HepG2 (cell line): ENCODE data around the gene CD244. TPM values are rescaled to one million over a fixed set of nuclear protein-coding genes. Genes with fewer than 3 reads are reported as not detected.

ENCODE experiments used
- ATAC-seq: fragments of 200-7000 bp; cut with Tn5 transposase; 3 replicates; pipeline ENCODE4 v1.9.1; 2020; ENCODE audit warnings: mild to moderate bottlenecking, moderate library complexity
- BruUV-seq: library from RNA; stranded (reverse); fragments of 400-500 nt; replicated peaks from 2 replicates; lab custom pipeline; 2021; lab: Mats Ljungman, UMichigan
- CTCF ChIA-PET: fragments of 300-600 bp; formaldehyde crosslinking; extraction: SDS; loops from one replicate; lab custom pipeline; 2021; ENCODE audit warnings: low total read pairs, inconsistent platforms, low intra/inter-chr PET ratio; lab: Yijun Ruan, JAX
- POLR2A ChIA-PET: fragments of 350-600 bp; sonication (Branson Sonifier 250); formaldehyde crosslinking; loops from one replicate; lab custom pipeline; 2020; ENCODE audit warnings: antibody characterized with exemption, inconsistent platforms; lab: Yijun Ruan, JAX
- DNase-seq: peaks from one replicate; pipeline ENCODE4 v3.0.0-alpha.2; 2015; ENCODE audit warnings: low spot score
- FAIRE-seq: peaks from 3 replicates; lab custom pipeline; 2011; peaks lifted over from hg19 to GRCh38; lab: Jason Lieb, UNC
- H2AFZ ChIP-seq: one replicate; pipeline ENCODE4 v1.6.1; 2011; ENCODE audit warnings: low read length, inconsistent platforms
- H3K27ac ChIP-seq: fragments of 300-600 bp; 3 replicates; pipeline ENCODE4 v1.8.0; 2011; ENCODE audit warnings: mixed run types, mild to moderate bottlenecking, mixed read lengths, low read length, inconsistent platforms; ENCODE audit not compliant: insufficient read depth; ENCODE audit errors: extremely low read length
- H3K27me3 ChIP-seq, 2 experiments: fragments of 200-600 bp in 1 of 2; 2 replicates in 1 of 2; 3 replicates in 1 of 2; pipeline versions ENCODE4 v1.6.0 to v1.8.0; 2011; ENCODE audit warnings: low read length in 2 of 2, mild to moderate bottlenecking in 2 of 2, moderate library complexity in 2 of 2, inconsistent platforms in 1 of 2; ENCODE audit not compliant: insufficient read depth in 2 of 2, control insufficient read depth in 1 of 2
- H3K36me3 ChIP-seq, 2 experiments: fragments of 200-600 bp in 1 of 2; replicated peaks in 1 of 2; 2 replicates in 1 of 2; 3 replicates in 1 of 2; pipeline versions ENCODE4 v1.5.1 to v1.8.0; 2011; ENCODE audit warnings: low read length in 2 of 2, inconsistent platforms in 1 of 2; ENCODE audit not compliant: insufficient read depth in 2 of 2, control insufficient read depth in 1 of 2
- H3K4me1 ChIP-seq: 2 replicates; pipeline ENCODE4 v1.5.1; 2012; ENCODE audit warnings: low read length, inconsistent platforms; ENCODE audit not compliant: insufficient read depth
- H3K4me2 ChIP-seq: 2 replicates; pipeline ENCODE4 v1.6.0; 2011; ENCODE audit warnings: low read depth, low read length, inconsistent platforms
- H3K4me3 ChIP-seq, 3 experiments: fragments of 200-600 bp in 1 of 3; sonication (generic), shearing (Covaris generic) in 1 of 3; replicated peaks in 1 of 3; 2 replicates each; pipeline ENCODE4 v1.5.1; 2011 to 2016; ENCODE audit warnings: low read length in 3 of 3, inconsistent platforms in 2 of 3, low read depth in 2 of 3, mild to moderate bottlenecking in 2 of 3, control low read depth in 1 of 3, mixed read lengths in 1 of 3; ENCODE audit not compliant: insufficient read depth in 1 of 3
- H3K79me2 ChIP-seq: one replicate; pipeline ENCODE4 v1.6.1; 2011; ENCODE audit warnings: low read length, inconsistent platforms; ENCODE audit not compliant: insufficient read depth
- H3K9ac ChIP-seq: 2 replicates; pipeline ENCODE4 v1.6.0; 2011; ENCODE audit warnings: mild to moderate bottlenecking, low read depth, low read length, inconsistent platforms; ENCODE audit not compliant: insufficient read depth
- H3K9me3 ChIP-seq: 2 replicates; pipeline ENCODE4 v1.5.1; 2012; ENCODE audit warnings: mild to moderate bottlenecking, low read length
- H4K20me1 ChIP-seq: 2 replicates; pipeline ENCODE4 v1.6.0; 2011; ENCODE audit warnings: inconsistent platforms, mild to moderate bottlenecking, low read length, moderate library complexity; ENCODE audit not compliant: insufficient read depth
- FOXA1 ChIP-seq, 2 experiments: fragments of 450-650 bp in 1 of 2; sonication (generic) in 1 of 2; formaldehyde crosslinking in 1 of 2; IDR thresholded peaks; 2 replicates each; pipeline versions ENCODE4 v1.4.0 to v1.6.1; 2016 to 2020; ENCODE audit warnings: missing genetic modification reagents in 1 of 2
- HMG20B ChIP-seq: conservative IDR thresholded peaks from 2 replicates; pipeline ENCODE4 v1.6.1; 2016; ENCODE audit warnings: missing genetic modification reagents, missing compliant biosample characterization
- IRX3 ChIP-seq: sonication (generic); formaldehyde crosslinking; IDR thresholded peaks from 2 replicates; pipeline ENCODE4 v1.8.1; 2023; ENCODE audit warnings: mild to moderate bottlenecking, low read depth, missing genetic modification reagents, borderline replicate concordance
- REL ChIP-seq: sonication (generic); formaldehyde crosslinking; conservative IDR thresholded peaks from 2 replicates; pipeline ENCODE4 v1.8.0; 2022; ENCODE audit warnings: mild to moderate bottlenecking, missing genetic modification reagents, moderate library complexity
- SMAD9 ChIP-seq: sonication (generic); formaldehyde crosslinking; IDR thresholded peaks from 2 replicates; pipeline ENCODE4 v1.5.1; 2020; ENCODE audit warnings: mild to moderate bottlenecking, missing genetic modification reagents
- ZBTB1 ChIP-seq: sonication (generic); formaldehyde crosslinking; IDR thresholded peaks from 2 replicates; pipeline ENCODE4 v1.4.0; 2020; ENCODE audit warnings: missing genetic modification reagents, borderline replicate concordance
- ZBTB46 ChIP-seq: sonication (generic); formaldehyde crosslinking; IDR thresholded peaks from 2 replicates; pipeline ENCODE4 v1.4.0; 2020; ENCODE audit warnings: mild to moderate bottlenecking, missing genetic modification reagents, borderline replicate concordance
- ZHX2 ChIP-seq, 2 experiments: sonication (generic) in 1 of 2; formaldehyde crosslinking in 1 of 2; IDR thresholded peaks; 2 replicates each; pipeline versions ENCODE4 v1.6.1 to v1.9.0; 2014 to 2022; ENCODE audit warnings: antibody characterized with exemption in 1 of 2, borderline replicate concordance in 1 of 2, inconsistent platforms in 1 of 2, low read depth in 1 of 2, missing genetic modification reagents in 1 of 2
- ZMAT5 ChIP-seq: sonication (generic); formaldehyde crosslinking; IDR thresholded peaks from 2 replicates; pipeline ENCODE4 v1.5.0; 2020; ENCODE audit warnings: mild to moderate bottlenecking, low read depth, missing genetic modification reagents, borderline replicate concordance
- ZNF10 ChIP-seq: sonication (generic); formaldehyde crosslinking; IDR thresholded peaks from 2 replicates; pipeline ENCODE4 v1.4.0; 2020; ENCODE audit warnings: mild to moderate bottlenecking, low read depth, missing genetic modification reagents, borderline replicate concordance
- ZNF569 ChIP-seq: sonication (generic); formaldehyde crosslinking; IDR thresholded peaks from 2 replicates; pipeline ENCODE4 v1.5.0; 2020; ENCODE audit warnings: mild to moderate bottlenecking, missing genetic modification reagents, moderate library complexity, borderline replicate concordance
- ZNF720 ChIP-seq: sonication (generic); formaldehyde crosslinking; IDR thresholded peaks from 2 replicates; pipeline ENCODE4 v1.4.0; 2020; ENCODE audit warnings: missing genetic modification reagents
- ZNF772 ChIP-seq: sonication (generic); formaldehyde crosslinking; IDR thresholded peaks from 2 replicates; pipeline ENCODE4 v1.5.0; 2020; ENCODE audit warnings: mild to moderate bottlenecking, missing genetic modification reagents
- ZNF841 ChIP-seq: sonication (generic); formaldehyde crosslinking; IDR thresholded peaks from 2 replicates; pipeline ENCODE4 v1.8.1; 2023; ENCODE audit warnings: missing genetic modification reagents, borderline replicate concordance
- WGBS: methylation state at CpG from one replicate; pipeline ENCODE4 v1.1.6; 2017; ENCODE audit warnings: low lambda C conversion rate; 5-methylcytosine and 5-hydroxymethylcytosine counted together
- in situ Hi-C: cut with HindIII; loops from 2 replicates; pipeline ENCODE4 v1.10.0; 2017; ENCODE audit warnings: low pct_unique_long_range_greater_than_20kb; ENCODE audit not compliant: extremely low pct_ligation_motif_present
- intact Hi-C: fragments of 100-400 bp; cut with micrococcal nuclease; formaldehyde crosslinking; loops from one replicate; pipeline ENCODE4 v1.10.0; 2022; ENCODE audit not compliant: unreplicated experiment
- polyA plus RNA-seq, 8 experiments: library from polyadenylated mRNA; depleted of rRNA in 3 of 8; stranded (reverse) in 7 of 8; unstranded in 1 of 8; fragments of >200 nt; fragmentation: Illumina TruSeq in 4 of 8; extraction: Trizol in 4 of 8; gene quantifications; 2 replicates each; pipeline versions ENCODE4 v1.2.1 to v1.2.3, GENCODE V29; 2011 to 2016; ENCODE audit warnings: low read depth in 4 of 8, missing spikeins in 1 of 8, mixed read lengths in 1 of 8; ENCODE audit not compliant: insufficient read depth in 1 of 8
- total RNA-seq, 5 experiments: library from RNA; depleted of rRNA; stranded (reverse); fragments of >200 nt; fragmentation: Illumina TruSeq; extraction: Trizol; gene quantifications; 2 replicates each; pipeline ENCODE4 v1.2.3, GENCODE V29; 2016; ENCODE audit warnings: low read depth in 1 of 5

Gene CD244
- total and polyA plus RNA-seq, 2 of the 13 experiments (the other 11 are each of a cell fraction or from before 2014, with no cell fraction given), result 0.09 TPM; not detected in 1

GRCh38 chr1:160836561-160836960 is 26.1 kb downstream of the CD244 start (continued):
- TF ChIP-seq ZNF841 (CRISPR knock-in tag), result no peak
- no peak for TF ChIP-seq ZBTB1 (CRISPR knock-in tag)

GRCh38 chr1:160835751-160836150 is 26.9 kb downstream of the CD244 start:
- Histone ChIP-seq H3K27me3 (no peaks in the 10 kb centered on the region; a peak in 1 of 5 replicates), H3K4me2 (no peak overlapping the region), H3K36me3 (no peaks in the 10 kb centered on the region), H4K20me1 (no peaks in the 10 kb centered on the region), H3K9ac (no peak overlapping the region), H3K27ac (no peak overlapping the region), H2AFZ (no peak overlapping the region), H3K9me3 (no peaks in the 10 kb centered on the region), H3K4me3 (no peak overlapping the region), H3K4me1 (no peaks in the 10 kb centered on the region), H3K79me2 (no peaks in the 10 kb centered on the region)
- no TSS peak for BruUV-seq
- POLR2A ChIA-PET, result no interaction called here
- in situ Hi-C loops (loop anchor here (5.0 to 10.0 kb wide), 2 partner anchors 49 to 117 kb away; partner anchors contain the start of genes ITLN1 and ITLN2), intact Hi-C loops (loop anchor here (1.0 to 2.0 kb wide), 2 partner anchors 49 to 116 kb away; partner anchors contain the start of gene ITLN1)
- no peak for ATAC-seq
- no peak for FAIRE-seq
- no peak for DNase-seq
- WGBS, result 14% methylated on average over 3 of the region's 3 CpGs
- CTCF ChIA-PET, result interaction anchor here (1.6 to 1.9 kb wide), 2 partner anchors 115 to 118 kb away, joined by 9 to 18 read pairs; partner anchors contain the start of gene ITLN2
- no peak for TF ChIP-seq ZNF569 (CRISPR knock-in tag)
- no peak for TF ChIP-seq ZNF10 (CRISPR knock-in tag)
- TF ChIP-seq IRX3, result no peak
- TF ChIP-seq ZNF772 (CRISPR knock-in tag), result no peak
- no peak for TF ChIP-seq FOXA1 (IDR thresholded peaks at IDR 0.05)
- no peak for TF ChIP-seq FOXA1 (CRISPR knock-in tag; IDR thresholded peaks at IDR 0.05)
- no peak for TF ChIP-seq REL (CRISPR knock-in tag)
- no peak for TF ChIP-seq ZBTB46
- TF ChIP-seq HMG20B (CRISPR knock-in tag), result no peak
- TF ChIP-seq ZMAT5 (CRISPR knock-in tag), result no peak
- TF ChIP-seq ZHX2 (IDR thresholded peaks at IDR 0.05; ENCODE audit: low read depth), result no peak
- no peak for TF ChIP-seq ZHX2 (CRISPR knock-in tag; IDR thresholded peaks at IDR 0.05; ENCODE audit: borderline replicate concordance)
- TF ChIP-seq SMAD9 (CRISPR knock-in tag), result no peak
- no peak for TF ChIP-seq ZNF720 (CRISPR knock-in tag)
